Upper lobe of left lung (tissue), 4 donors: Measurements from ENCODE around the gene PLCB1.

Experiments used
- POLR2AphosphoS5 ChIP-seq, 2 donors: sonication (generic); formaldehyde crosslinking; IDR thresholded peaks; one replicate each; pipeline ENCODE4 v1.5.1; 2017; ENCODE audit warnings: antibody characterized with exemption in 2 of 2
- TF ChIP-seq, protein P1 (sequence below), 6 experiments: fragments of 450-650 bp in 4 of 6; fragments of 200-600 bp in 2 of 6; sonication (generic) in 2 of 6; IDR thresholded peaks; one replicate each; pipeline ENCODE4 v1.5.1; 2016 to 2019; ENCODE audit warnings: antibody characterized with exemption in 6 of 6

DNA sequence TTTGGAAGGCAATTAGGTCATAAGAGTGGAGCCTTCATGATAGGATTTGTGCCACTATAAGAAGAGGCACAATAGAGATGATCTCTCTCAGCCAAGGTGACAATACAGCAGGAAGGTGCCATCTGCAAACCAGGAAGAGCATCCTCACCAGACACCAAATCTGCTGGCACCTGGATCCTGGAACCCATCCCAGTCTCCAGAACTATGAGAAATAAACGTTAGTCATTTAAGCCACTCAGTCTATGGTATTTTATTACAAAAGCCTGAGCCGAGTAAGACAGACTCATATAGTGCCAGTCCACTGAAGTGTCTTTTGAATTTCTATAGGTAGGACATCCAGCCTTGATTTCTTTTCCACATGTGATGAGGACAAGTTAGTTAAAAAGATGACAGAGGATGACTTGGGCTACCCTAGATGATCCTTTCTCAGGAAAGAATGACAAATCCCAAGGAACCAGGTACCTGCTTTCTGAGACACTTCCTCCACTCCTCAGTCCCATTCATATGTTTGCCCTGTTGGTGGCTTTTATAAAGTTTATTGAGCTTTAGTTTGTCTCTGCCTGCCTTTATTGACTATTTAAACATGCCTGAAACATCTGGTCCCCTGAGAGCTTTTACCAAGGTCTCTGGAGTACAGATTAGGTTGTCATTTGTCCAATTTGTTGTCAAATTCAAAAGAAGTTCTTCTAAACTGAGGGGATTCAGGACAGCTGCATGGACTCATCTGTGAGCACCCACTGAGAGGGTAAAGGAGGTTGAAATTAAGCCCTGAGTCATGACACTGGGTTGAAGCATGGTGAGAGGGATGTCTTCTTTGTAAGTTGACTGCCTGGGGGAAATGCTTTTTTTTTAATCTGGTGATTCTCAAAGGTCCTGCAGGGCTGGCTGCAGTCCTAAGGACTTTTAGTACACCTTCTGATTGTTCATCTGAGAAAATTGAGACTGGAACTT lies 771.9 kb downstream of the PLCB1 start:
- TF ChIP-seq, protein P1, sequence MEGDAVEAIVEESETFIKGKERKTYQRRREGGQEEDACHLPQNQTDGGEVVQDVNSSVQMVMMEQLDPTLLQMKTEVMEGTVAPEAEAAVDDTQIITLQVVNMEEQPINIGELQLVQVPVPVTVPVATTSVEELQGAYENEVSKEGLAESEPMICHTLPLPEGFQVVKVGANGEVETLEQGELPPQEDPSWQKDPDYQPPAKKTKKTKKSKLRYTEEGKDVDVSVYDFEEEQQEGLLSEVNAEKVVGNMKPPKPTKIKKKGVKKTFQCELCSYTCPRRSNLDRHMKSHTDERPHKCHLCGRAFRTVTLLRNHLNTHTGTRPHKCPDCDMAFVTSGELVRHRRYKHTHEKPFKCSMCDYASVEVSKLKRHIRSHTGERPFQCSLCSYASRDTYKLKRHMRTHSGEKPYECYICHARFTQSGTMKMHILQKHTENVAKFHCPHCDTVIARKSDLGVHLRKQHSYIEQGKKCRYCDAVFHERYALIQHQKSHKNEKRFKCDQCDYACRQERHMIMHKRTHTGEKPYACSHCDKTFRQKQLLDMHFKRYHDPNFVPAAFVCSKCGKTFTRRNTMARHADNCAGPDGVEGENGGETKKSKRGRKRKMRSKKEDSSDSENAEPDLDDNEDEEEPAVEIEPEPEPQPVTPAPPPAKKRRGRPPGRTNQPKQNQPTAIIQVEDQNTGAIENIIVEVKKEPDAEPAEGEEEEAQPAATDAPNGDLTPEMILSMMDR (IDR thresholded peaks at IDR 0.05): no peak
- no peak for TF ChIP-seq POLR2AphosphoS5 (IDR thresholded peaks at IDR 0.05)
